Neural cell (in vitro differentiated cells): Measurements from ENCODE around the gene F5. TPM values are rescaled to one million over a fixed set of nuclear protein-coding genes. Genes with fewer than 3 reads are reported as not detected.
"Not testable (repeated sequence)": the region's sequence is repeated elsewhere in the genome, so short reads cannot be mapped to it uniquely, and the experiment has no call there.

Experiments used
- H2AFZ ChIP-seq: fragments of 200-600, 300-800 bp; sonication (generic), shearing (Covaris generic); 2 replicates; pipeline ENCODE4 v1.6.0; 2014; ENCODE audit warnings: low read depth, mild to moderate bottlenecking, antibody characterized with exemption, low read length, moderate library complexity
- H3F3A ChIP-seq: fragments of 200-600 bp; shearing (Covaris generic); 2 replicates; pipeline ENCODE4 v1.6.1; 2016; ENCODE audit warnings: mild to moderate bottlenecking, moderate library complexity, mixed read lengths, antibody characterized with exemption, low read length; ENCODE audit not compliant: insufficient read depth, poor library complexity, severe bottlenecking
- H3K27ac ChIP-seq: fragments of 200-600, 300-800 bp; sonication (generic), shearing (Covaris generic); 2 replicates; pipeline ENCODE4 v1.5.1; 2014; ENCODE audit warnings: mild to moderate bottlenecking, low read length, moderate library complexity
- H3K27me3 ChIP-seq: fragments of 300-800, 200-600 bp; sonication (generic), shearing (Covaris generic); 2 replicates; pipeline ENCODE4 v1.6.0; 2014; ENCODE audit warnings: mild to moderate bottlenecking, low read depth, low read length, moderate library complexity; ENCODE audit not compliant: insufficient read depth
- H3K36me3 ChIP-seq: fragments of 300-800, 200-600 bp; sonication (generic), shearing (Covaris generic); 2 replicates; pipeline ENCODE4 v1.5.1; 2014; ENCODE audit warnings: mild to moderate bottlenecking, antibody characterized with exemption, low read length, moderate library complexity; ENCODE audit not compliant: insufficient read depth
- H3K4me2 ChIP-seq: fragments of 300-800, 200-600 bp; sonication (generic), shearing (Covaris generic); 2 replicates; pipeline ENCODE4 v1.6.0; 2014; ENCODE audit warnings: mild to moderate bottlenecking, low read length
- H3K4me3 ChIP-seq: fragments of 300-800, 200-600 bp; sonication (generic), shearing (Covaris generic); 2 replicates; pipeline ENCODE4 v1.5.1; 2014; ENCODE audit warnings: mild to moderate bottlenecking, low read length, moderate library complexity
- H3K79me2 ChIP-seq: fragments of 200-600 bp; shearing (Covaris generic); replicated peaks from 2 replicates; pipeline ENCODE4 v1.6.0; 2014; ENCODE audit warnings: mild to moderate bottlenecking, low read length, moderate library complexity; ENCODE audit not compliant: insufficient read depth
- H3K9ac ChIP-seq: fragments of 300-800, 200-600 bp; sonication (generic), shearing (Covaris generic); 2 replicates; pipeline ENCODE4 v1.6.1; 2016; ENCODE audit warnings: mild to moderate bottlenecking, low read length, mixed read lengths
- H3K9me2 ChIP-seq: fragments of 200-600 bp; shearing (Covaris generic); 2 replicates; pipeline ENCODE4 v1.6.1; 2016; ENCODE audit warnings: mild to moderate bottlenecking, low read length, mixed read lengths; ENCODE audit not compliant: insufficient read depth
- H3K9me3 ChIP-seq: fragments of 200-600, 300-800 bp; sonication (generic), shearing (Covaris generic); 2 replicates; pipeline ENCODE4 v1.6.1; 2016; ENCODE audit warnings: mild to moderate bottlenecking, mixed run types, low read length, moderate library complexity, mixed read lengths
- H4K20me1 ChIP-seq: fragments of 200-600 bp; shearing (Covaris generic); 2 replicates; pipeline ENCODE4 v1.6.1; 2016; ENCODE audit warnings: mild to moderate bottlenecking, mixed run types; ENCODE audit not compliant: insufficient read depth
- EP300 ChIP-seq: fragments of 450-650 bp; conservative IDR thresholded peaks from 2 replicates; pipeline ENCODE4 v1.6.1; 2014; ENCODE audit warnings: antibody characterized with exemption, mild to moderate bottlenecking, moderate library complexity; ENCODE audit not compliant: poor library complexity, severe bottlenecking
- EZH2 ChIP-seq: fragments of 200-600, 300-800 bp; shearing (Covaris generic), sonication (generic); IDR thresholded peaks from 2 replicates; pipeline ENCODE4 v1.6.1; 2014; ENCODE audit warnings: antibody characterized with exemption, low read length, borderline replicate concordance, mild to moderate bottlenecking; ENCODE audit not compliant: insufficient read depth, poor library complexity, severe bottlenecking
- MXI1 ChIP-seq: fragments of 450-650 bp; conservative IDR thresholded peaks from 2 replicates; pipeline ENCODE4 v1.6.1; 2014; ENCODE audit warnings: antibody characterized with exemption, mild to moderate bottlenecking; ENCODE audit not compliant: poor library complexity, severe bottlenecking
- POLR2AphosphoS5 ChIP-seq: IDR thresholded peaks from 2 replicates; pipeline ENCODE4 v1.6.1; 2012
- RAD21 ChIP-seq: fragments of 450-650 bp; conservative IDR thresholded peaks from 2 replicates; pipeline ENCODE4 v1.6.1; 2014; ENCODE audit warnings: antibody characterized with exemption, mild to moderate bottlenecking, moderate library complexity
- REST ChIP-seq: IDR thresholded peaks from 2 replicates; pipeline ENCODE4 v1.6.1; 2012; ENCODE audit warnings: borderline replicate concordance
- SMC3 ChIP-seq: fragments of 450-650 bp; conservative IDR thresholded peaks from 2 replicates; pipeline ENCODE4 v1.6.1; 2014; ENCODE audit warnings: antibody characterized with exemption, mild to moderate bottlenecking, moderate library complexity; ENCODE audit not compliant: poor library complexity
- TAF1 ChIP-seq: IDR thresholded peaks from 2 replicates; pipeline ENCODE4 v1.6.1; 2012; ENCODE audit warnings: low read depth
- polyA plus RNA-seq: library from polyadenylated mRNA; depleted of rRNA; stranded (reverse); fragments of >200 nt; gene quantifications from 2 replicates; pipeline ENCODE4 v1.2.3, GENCODE V29; 2014
- TF ChIP-seq, protein P1 (sequence below): fragments of 450-650 bp; IDR thresholded peaks from 2 replicates; pipeline ENCODE4 v1.5.1; 2014; ENCODE audit warnings: antibody characterized with exemption, mild to moderate bottlenecking, moderate library complexity; ENCODE audit not compliant: poor library complexity, severe bottlenecking

The F5 gene
- polyA plus RNA-seq, 1 donor from 2014 or later, result not detected

GRCh38 chr1:169534653-169535052 lies 51.6 kb downstream of the F5 start:
- Histone ChIP-seq H3K27me3 (no peaks in the 10 kb centered on the region), H3K9ac (no peak overlapping the region), H2AFZ (no peak overlapping the region), H3K9me3 (no peaks in the 10 kb centered on the region), H3K4me3 (no peak overlapping the region), H3K9me2 (no peaks in the 10 kb centered on the region), H3F3A (no peaks in the 10 kb centered on the region), H4K20me1 (no peaks in the 10 kb centered on the region), H3K79me2 (no peaks in the 10 kb centered on the region), H3K4me2 (no peak overlapping the region), H3K27ac (no peak overlapping the region), H3K36me3 (no peaks in the 10 kb centered on the region)
- TF ChIP-seq REST (no peak), MXI1 (no peak), RAD21 (no peak), SMC3 (no peak), TAF1 (no peak), POLR2AphosphoS5 (no peak), EP300 (no peak), EZH2 (no peak)
- TF ChIP-seq, protein P1, sequence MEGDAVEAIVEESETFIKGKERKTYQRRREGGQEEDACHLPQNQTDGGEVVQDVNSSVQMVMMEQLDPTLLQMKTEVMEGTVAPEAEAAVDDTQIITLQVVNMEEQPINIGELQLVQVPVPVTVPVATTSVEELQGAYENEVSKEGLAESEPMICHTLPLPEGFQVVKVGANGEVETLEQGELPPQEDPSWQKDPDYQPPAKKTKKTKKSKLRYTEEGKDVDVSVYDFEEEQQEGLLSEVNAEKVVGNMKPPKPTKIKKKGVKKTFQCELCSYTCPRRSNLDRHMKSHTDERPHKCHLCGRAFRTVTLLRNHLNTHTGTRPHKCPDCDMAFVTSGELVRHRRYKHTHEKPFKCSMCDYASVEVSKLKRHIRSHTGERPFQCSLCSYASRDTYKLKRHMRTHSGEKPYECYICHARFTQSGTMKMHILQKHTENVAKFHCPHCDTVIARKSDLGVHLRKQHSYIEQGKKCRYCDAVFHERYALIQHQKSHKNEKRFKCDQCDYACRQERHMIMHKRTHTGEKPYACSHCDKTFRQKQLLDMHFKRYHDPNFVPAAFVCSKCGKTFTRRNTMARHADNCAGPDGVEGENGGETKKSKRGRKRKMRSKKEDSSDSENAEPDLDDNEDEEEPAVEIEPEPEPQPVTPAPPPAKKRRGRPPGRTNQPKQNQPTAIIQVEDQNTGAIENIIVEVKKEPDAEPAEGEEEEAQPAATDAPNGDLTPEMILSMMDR, result no peak

DNA sequence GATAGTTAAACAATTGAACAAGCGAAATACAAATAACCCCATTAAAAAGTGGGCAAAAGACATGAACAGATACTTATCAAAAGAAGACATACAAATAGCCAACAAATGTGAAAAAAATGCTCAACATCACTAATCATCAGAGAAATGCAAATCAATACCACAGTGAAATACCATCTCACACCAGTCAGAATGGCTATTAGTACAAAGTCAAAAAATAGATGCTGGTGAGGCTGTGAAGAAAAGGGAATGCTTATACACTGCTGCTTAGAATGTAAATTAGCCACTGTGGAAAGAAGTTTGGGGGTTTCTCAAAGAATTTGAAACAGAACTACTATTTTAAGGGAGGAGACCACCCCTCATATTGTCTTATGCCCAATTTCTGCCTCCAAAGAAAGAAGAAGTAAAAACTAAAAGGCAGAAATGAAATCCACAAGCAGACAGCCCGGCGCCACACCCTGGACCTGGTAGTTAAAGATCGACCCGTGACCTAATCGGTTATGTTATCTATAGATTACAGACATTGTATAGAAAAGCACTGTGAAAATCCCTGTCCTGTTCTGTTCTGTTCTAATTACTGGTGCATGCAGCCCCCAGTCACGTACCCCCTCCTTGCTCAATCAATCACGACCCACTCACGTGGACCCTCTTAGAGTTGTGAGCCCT lies 52.6 kb downstream of the F5 start:
- H3F3A ChIP-seq, H3K4me2 ChIP-seq, H4K20me1 ChIP-seq, H3K79me2 ChIP-seq, H2AFZ ChIP-seq, H3K27ac ChIP-seq, H3K9me3 ChIP-seq, H3K4me3 ChIP-seq, H3K9ac ChIP-seq, H3K36me3 ChIP-seq, H3K27me3 ChIP-seq, H3K9me2 ChIP-seq: not testable (repeated sequence)

DNA sequence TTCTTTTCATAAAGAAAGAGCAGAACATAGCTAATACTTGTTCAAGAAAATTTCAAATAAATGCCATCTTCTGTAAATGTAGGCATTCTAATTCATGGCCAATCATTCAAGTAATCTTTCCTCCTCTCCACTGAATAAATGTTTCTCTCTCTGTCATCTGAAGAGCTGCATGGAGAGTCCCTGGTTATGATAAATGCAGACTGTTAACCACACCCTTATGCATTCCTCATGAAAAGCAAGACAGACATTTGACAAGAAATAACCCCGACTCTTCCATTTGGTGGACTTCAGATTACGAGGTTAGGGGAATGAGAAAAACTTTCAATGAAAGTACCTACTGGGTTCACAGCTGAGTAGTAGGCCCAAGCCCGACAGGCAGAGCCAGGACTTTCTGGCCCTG lies 55.8 kb downstream of the F5 start:
- Histone ChIP-seq H3K4me2 (no peak overlapping the region), H3F3A (no peaks in the 10 kb centered on the region), H4K20me1 (no peaks in the 10 kb centered on the region), H3K27me3 (no peaks in the 10 kb centered on the region), H3K4me3 (no peak overlapping the region), H2AFZ (no peak overlapping the region), H3K36me3 (no peaks in the 10 kb centered on the region), H3K27ac (no peak overlapping the region), H3K9me3 (no peaks in the 10 kb centered on the region), H3K9me2 (no peaks in the 10 kb centered on the region), H3K9ac (no peak overlapping the region), H3K79me2 (no peaks in the 10 kb centered on the region)
- no peak for TF ChIP-seq RAD21
- TF ChIP-seq TAF1, result no peak
- TF ChIP-seq, protein P1, result no peak
- TF ChIP-seq EZH2, result no peak
- TF ChIP-seq REST, result no peak
